Measurements from ENCODE around the gene PSMD14.
"Not testable (repeated sequence)": the region's sequence is repeated elsewhere in the genome, so short reads cannot be mapped to it uniquely, and the experiment has no call there.

The PSMD14 gene

DNA sequence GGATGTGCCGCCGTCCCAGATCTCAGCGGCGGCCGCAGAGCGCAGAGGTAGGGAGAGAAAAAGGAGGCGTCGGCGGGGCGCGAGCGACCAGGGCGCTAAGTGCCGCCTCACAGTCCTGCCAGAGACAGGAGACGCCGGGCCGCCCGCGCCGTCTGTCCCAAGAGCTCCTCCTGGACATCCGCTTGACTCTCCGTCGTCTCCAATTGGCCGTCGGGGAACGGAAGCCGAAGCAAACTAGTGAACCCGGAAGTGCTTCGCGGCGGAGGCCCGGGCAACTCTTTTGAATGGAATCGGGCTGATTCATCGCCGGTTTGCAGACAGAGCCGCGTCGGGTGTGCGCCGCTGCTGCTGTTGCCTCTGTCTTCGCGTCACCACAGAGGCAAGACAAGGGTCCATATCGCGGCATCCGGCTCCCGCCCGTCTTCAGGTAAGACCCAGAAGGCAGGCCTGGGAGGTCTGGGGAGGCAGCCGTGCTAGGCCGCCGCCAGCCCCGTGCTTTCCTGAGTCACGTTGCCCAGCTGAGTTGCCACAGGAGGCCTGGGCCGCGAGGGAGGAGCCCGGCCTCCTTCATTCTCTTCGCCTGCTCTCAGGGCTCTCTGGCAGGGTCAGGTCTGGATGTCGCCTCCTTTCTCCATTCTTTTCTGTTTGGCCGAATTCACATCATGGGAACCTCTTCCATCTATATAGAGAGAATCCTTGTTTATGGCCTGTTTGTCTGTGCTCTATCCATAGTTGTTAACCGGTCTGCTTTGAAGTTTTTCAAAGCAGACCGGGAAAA lies at the start of gene PSMD14:
Gene PSMD14 (plus strand): TSS at position 248 of the 778 bp plus-strand sequence. CDS start 10,401 bp downstream, outside the sequence.
- DNase-seq: peak; percentile 96

GRCh38 chr2:161265874-161266273 lies 42.4 kb upstream of the PSMD14 start:
- no peak for DNase-seq

GRCh38 chr2:161269111-161269510 lies 39.1 kb upstream of the PSMD14 start:
- DNase-seq: no peak

DNA sequence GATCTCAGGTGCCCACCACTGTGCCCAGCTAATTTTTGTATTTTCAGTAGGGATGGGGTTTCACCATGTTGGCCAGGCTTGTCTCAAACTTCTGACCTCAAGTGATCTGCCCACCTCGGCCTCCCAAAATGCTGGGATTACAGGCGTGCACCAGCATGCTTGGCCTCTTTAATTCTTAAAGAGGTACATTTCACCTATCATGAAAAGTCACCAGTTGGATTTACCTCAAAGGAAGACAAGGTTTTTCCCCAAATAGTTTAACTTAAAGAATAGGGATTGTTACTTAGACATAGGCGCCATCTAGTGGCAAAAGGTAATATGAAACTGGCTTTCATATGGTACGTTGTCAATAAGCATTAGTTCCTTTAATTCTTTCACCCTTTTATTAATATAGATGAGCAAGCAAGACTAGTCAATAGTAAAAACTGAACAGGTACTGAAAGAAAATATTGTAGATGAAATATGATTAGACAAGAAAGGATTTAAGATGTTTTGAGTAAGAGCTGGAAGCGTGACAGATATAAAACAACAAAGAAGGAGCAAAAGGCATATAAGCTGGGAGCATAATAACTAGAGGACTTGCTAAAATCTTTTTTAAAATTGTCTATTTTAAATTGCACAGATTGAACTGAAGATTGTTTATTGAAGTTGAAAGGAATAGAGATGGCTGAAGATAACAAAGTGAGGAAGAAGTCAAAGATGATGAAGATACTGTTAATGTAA lies 35.0 kb upstream of the PSMD14 start:
- DNase-seq: peak; percentile 18

DNA sequence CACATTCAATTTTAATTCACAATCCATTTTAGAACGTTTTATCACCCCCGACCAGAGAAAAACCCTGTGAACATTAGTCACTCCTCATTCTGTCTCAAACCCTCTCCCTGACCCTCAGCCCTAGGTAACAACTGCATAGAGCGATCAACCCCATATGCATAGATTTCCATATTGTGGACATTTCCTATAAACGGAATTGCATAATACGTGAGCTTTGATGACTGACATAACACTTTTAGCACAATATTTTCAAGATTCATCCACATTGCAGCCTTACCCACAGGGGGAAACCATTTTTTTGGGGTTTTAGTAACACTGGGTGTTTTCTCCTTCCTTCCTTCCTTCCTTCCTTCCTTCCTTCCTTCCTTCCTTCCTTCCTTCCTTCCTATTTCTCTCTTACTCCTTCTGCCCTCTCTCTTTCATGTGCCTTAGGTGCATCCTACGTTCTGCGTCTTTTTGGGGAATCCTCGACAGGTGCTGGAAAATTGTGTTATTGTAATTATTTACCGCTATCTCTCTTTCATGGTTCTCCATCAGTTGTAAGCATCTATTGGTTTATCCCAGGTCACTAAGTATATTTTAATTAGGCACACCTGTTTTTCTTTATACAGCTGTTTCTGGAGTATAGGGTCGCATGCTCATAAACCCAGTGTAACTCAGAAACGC lies 29.5 kb upstream of the PSMD14 start:
- DNase-seq: not testable (repeated sequence)

GRCh38 chr2:161279230-161279815 lies 28.9 kb upstream of the PSMD14 start:
- not testable (repeated sequence) for DNase-seq

DNA sequence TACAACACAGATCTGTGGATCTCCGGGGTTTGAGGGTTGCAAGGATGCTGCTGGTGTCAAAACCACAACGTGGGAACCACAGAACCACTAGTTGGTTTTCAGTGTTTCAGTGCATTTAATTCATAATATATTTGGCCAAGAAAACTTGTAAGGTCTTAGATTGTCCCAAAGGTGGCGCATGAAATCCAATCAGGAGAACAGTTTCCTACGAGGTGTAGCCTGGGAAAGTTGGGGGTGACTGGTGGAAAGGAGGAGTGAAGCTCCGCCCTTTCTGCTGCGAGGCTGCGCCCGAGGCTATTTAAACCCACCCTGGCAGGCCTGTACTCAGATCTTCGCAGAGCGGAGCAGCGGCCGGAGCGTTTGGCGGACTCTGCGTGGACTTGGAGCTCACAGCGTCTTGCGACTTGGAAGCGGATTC lies 27.3 kb upstream of the PSMD14 start:
- DNase-seq: not testable (repeated sequence)

GRCh38 chr2:161281615-161282310 lies 26.5 kb upstream of the PSMD14 start:
- not testable (repeated sequence) for DNase-seq

DNA sequence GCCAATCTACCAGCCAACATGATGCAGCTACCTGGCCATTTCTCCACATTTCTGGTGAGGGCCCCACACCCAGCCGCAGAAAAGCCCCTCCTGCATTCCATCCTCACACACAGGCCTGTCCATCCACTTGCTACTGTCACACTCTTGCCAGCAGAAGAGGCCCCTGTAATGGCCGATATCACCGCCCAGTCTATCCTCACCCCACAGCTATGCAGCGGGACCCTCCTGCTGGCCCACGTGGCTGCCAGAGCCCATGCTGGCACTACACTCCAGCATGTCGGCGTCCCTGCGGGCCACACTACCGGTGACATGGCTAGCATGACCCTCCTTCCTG lies 25.9 kb upstream of the PSMD14 start:
- not testable (repeated sequence) for DNase-seq

- no peak for DNase-seq
Measured at GRCh38 chr2:161283926-161284325, 24.3 kb upstream of the PSMD14 start.

- DNase-seq: no peak
Measured at GRCh38 chr2:161303535-161304050, 4.6 kb upstream of the PSMD14 start.

- DNase-seq: no peak
Measured at GRCh38 chr2:161306919-161307318, 1.3 kb upstream of the PSMD14 start.

GRCh38 chr2:161307676-161308075 lies 549 bp upstream of the PSMD14 start:
- DNase-seq: no peak

DNA sequence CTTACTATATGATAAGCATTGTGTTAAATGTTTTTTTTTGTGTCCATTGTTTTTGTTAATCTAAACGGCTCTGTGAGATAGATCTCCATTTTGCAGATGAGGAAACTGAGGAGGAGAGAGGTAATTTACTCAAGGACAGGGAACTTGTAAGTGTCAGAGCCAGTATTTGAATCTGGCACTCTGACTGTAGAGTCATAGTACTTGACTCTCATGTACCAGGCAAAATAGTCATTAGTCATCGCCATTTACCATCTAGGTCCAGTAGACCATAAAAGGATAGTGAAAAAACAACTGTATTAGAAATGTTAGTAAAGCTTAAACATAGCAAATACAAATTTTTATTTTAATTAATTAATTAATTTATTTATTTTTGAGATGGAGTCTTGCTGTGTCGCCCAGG lies 4.8 kb downstream of the PSMD14 start:
- DNase-seq: peak; percentile 58

- no peak for DNase-seq
Measured at GRCh38 chr2:161315380-161315779, 7.2 kb downstream of the PSMD14 start.

DNA sequence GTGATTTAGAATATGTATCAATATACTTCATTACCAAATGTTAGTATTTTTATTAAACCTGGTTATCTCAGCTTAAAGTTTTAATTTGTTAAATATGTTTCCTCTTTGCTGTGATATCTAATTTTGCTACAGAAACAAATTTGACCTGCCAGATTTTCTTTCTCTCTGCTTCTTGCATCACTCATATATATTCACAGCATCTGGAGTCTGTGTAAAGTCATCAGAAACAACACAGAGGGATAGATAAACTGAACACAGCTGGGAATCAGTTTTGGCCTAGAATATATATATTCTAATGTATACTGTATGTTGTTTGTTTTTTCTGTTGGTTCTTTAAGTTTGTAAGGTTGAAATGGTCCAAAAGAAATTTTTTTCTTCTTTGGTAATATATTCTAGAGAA lies 8.5 kb downstream of the PSMD14 start:
- no peak for DNase-seq

DNA sequence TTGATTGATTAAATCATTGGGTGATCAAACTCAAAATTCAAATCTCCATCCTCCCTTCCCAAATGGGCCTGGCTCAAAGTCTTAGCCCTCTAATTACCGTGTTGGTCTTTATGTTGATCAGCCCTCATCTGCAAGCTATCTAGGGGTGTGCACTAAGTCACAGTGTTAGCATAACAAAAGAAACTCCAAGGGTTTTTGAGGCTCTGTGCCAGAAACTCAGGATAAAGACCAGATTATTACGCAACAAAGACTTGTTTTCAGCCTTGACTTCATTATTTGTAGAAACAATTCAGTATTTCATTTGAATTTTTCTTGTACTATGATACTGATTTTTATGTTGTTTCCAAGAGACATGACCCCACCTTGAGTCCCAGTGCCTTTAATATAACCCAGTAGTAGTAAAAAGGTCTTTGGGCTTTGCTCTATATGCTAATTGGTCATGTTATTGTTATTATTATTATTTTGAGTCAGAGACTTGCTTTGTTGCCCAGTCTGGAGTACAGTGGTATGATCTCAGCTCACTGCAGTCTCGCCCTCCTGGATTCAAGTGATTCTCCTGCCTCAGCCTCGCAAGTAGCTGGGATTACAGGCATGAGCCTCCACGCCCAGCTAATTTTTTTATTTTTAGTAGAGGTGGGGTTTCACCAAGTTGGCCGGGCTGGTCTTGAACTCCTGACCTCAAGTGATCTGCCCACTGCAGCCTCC lies 13.9 kb downstream of the PSMD14 start:
- DNase-seq: no peak

GRCh38 chr2:161324876-161325275 lies 16.7 kb downstream of the PSMD14 start:
- DNase-seq: no peak

DNA sequence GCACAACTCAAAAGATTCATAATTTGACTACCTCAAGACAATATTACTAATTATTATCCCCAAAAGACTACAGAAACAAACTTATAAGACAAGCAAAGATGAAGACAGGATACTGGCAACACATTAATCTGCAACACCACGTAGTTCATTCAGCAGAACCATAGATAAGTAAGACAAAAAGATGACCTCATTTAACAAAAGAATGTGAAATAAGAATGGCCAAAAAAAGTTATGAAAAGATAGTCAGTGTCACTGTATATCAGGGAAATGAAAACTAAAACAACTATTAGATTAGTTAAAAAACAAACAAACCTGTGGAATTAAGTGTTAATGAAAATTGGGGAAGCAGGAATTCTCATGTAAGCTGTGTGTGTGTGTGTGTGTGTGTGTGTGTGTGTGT lies 19.4 kb downstream of the PSMD14 start:
- no peak for DNase-seq

GRCh38 chr2:161332371-161332967 lies 24.2 kb downstream of the PSMD14 start:
- DNase-seq: no peak

DNA sequence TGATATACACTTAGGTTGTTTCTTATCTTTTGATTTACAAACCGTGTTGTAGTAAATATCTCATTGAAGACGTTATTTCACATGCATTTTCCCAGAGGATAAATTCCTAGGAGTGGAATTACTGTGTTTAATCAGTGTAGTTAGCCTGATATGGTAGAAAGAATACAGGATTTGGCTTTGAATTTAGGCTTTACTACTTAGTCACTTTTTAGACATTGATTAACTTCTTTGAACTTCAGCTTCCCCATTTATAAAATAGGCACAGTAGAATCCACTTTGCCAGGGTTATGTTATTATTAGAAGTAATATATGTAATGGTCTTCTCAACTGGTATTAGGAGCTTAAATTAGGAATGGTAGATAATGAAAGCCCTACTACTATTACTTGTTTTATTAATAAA lies 27.4 kb downstream of the PSMD14 start:
- DNase-seq: no peak

All from HCEC 1CT (cell line).